HCT116 (cell line): ENCODE results near the gene IRAK2. TPM values are rescaled to one million over a fixed set of nuclear protein-coding genes. Genes with fewer than 3 reads are reported as not detected.

Source experiments
- ATAC-seq: fragments of 200-7000 bp; cut with Tn5 transposase; 2 replicates; pipeline ENCODE4 v1.9.1; 2020; ENCODE audit warnings: mild to moderate bottlenecking, moderate library complexity
- BruUV-seq: library from RNA; stranded (reverse); fragments of 400-500 nt; replicated peaks from 2 replicates; lab custom pipeline; 2021; lab: Mats Ljungman, UMichigan
- CTCF ChIA-PET: fragments of 300-600 bp; sonication (Branson Sonifier 250); formaldehyde crosslinking; loops from one replicate; lab custom pipeline; 2021; ENCODE audit warnings: antibody characterized with exemption; lab: Charles Lee
- POLR2A ChIA-PET: fragments of 300-600, 350-600 bp; sonication (Branson Sonifier 250); formaldehyde crosslinking; loops from one replicate; lab custom pipeline; 2021; ENCODE audit warnings: antibody characterized with exemption; lab: Charles Lee
- RAD21 ChIA-PET, 2 experiments: fragments of 300-600 bp; sonication (Branson Sonifier 250); formaldehyde crosslinking; loops; one replicate each; lab custom pipeline; 2023; ENCODE audit warnings: low total read pairs in 2 of 2; ENCODE audit not compliant: uncharacterized antibody in 2 of 2, unreplicated experiment in 2 of 2, low non-redundant PET in 1 of 2; lab: Charles Lee
- DNase-seq: peaks from one replicate; pipeline ENCODE4 v3.0.0-alpha.2; 2010; ENCODE audit warnings: low read depth, low spot score
- H2AFZ ChIP-seq: fragments of 200-600 bp; shearing (Covaris generic), sonication (generic); 2 replicates; pipeline ENCODE4 v1.6.1; 2017; ENCODE audit warnings: low read depth, mixed run types, mixed read lengths, antibody characterized with exemption, low read length; ENCODE audit not compliant: poor library complexity, severe bottlenecking
- H3K27ac ChIP-seq: 2 replicates; pipeline ENCODE4 v1.5.1; 2012; ENCODE audit warnings: low read depth, low read length
- H3K27me3 ChIP-seq: fragments of 200-600 bp; sonication (generic); 2 replicates; pipeline ENCODE4 v1.6.1; 2016; ENCODE audit warnings: mixed run types, low read length, mixed read lengths; ENCODE audit not compliant: insufficient read depth
- H3K36me3 ChIP-seq, 2 experiments: fragments of 200-500 bp in 1 of 2; fragments of 200-600 bp in 1 of 2; sonication (Bioruptor generic) in 1 of 2; sonication (generic) in 1 of 2; 2 replicates each; pipeline versions ENCODE4 v1.5.1 to v1.6.1; 2014 to 2016; ENCODE audit warnings: low read length in 2 of 2, inconsistent platforms in 1 of 2, mixed read lengths in 1 of 2, mixed run types in 1 of 2; ENCODE audit not compliant: insufficient read depth in 2 of 2, control insufficient read depth in 1 of 2
- H3K4me1 ChIP-seq, 2 experiments: fragments of 200-600 bp in 1 of 2; sonication (generic) in 1 of 2; 2 replicates each; pipeline versions ENCODE4 v1.5.1 to v1.6.1; 2012 to 2017; ENCODE audit warnings: low read length in 2 of 2, inconsistent platforms in 1 of 2, mild to moderate bottlenecking in 1 of 2, mixed read lengths in 1 of 2, mixed run types in 1 of 2, moderate library complexity in 1 of 2; ENCODE audit not compliant: insufficient read depth in 2 of 2, control insufficient read depth in 1 of 2
- H3K4me2 ChIP-seq: fragments of 200-600 bp; sonication (generic); 2 replicates; pipeline ENCODE4 v1.6.1; 2017; ENCODE audit warnings: mixed run types, low read length, mixed read lengths
- H3K4me3 ChIP-seq, 2 experiments: fragments of 200-600 bp in 1 of 2; sonication (generic) in 1 of 2; replicated peaks in 1 of 2; 2 replicates each; pipeline ENCODE4 v1.5.1; 2011 to 2016; ENCODE audit warnings: low read length in 2 of 2, control low read depth in 1 of 2, low read depth in 1 of 2, mild to moderate bottlenecking in 1 of 2, mixed read lengths in 1 of 2, mixed run types in 1 of 2
- H3K79me2 ChIP-seq: fragments of 200-600 bp; sonication (generic); 2 replicates; pipeline ENCODE4 v1.6.1; 2017; ENCODE audit warnings: mild to moderate bottlenecking, mixed run types, low read length, moderate library complexity, mixed read lengths; ENCODE audit not compliant: insufficient read depth
- H3K9ac ChIP-seq: fragments of 200-600 bp; sonication (generic); 2 replicates; pipeline ENCODE4 v1.6.1; 2016; ENCODE audit warnings: low read length, mixed read lengths
- H3K9me2 ChIP-seq: fragments of 200-600 bp; sonication (generic), shearing (Covaris generic); 2 replicates; pipeline ENCODE4 v1.6.1; 2017; ENCODE audit warnings: mixed run types, mild to moderate bottlenecking, moderate library complexity; ENCODE audit not compliant: insufficient read depth
- H3K9me3 ChIP-seq, 2 experiments: fragments of 200-500 bp in 1 of 2; fragments of 200-600 bp in 1 of 2; sonication (Bioruptor generic) in 1 of 2; sonication (generic) in 1 of 2; 2 replicates each; pipeline ENCODE4 v1.6.1; 2014 to 2017; ENCODE audit warnings: low read length in 2 of 2, mixed read lengths in 2 of 2, inconsistent platforms in 1 of 2, low read depth in 1 of 2, mild to moderate bottlenecking in 1 of 2, mixed run types in 1 of 2, moderate library complexity in 1 of 2; ENCODE audit not compliant: control insufficient read depth in 1 of 2, insufficient read depth in 1 of 2
- H4K20me1 ChIP-seq: fragments of 200-600 bp; sonication (generic), shearing (Covaris generic); 2 replicates; pipeline ENCODE4 v1.6.1; 2017; ENCODE audit warnings: mixed run types, mild to moderate bottlenecking, moderate library complexity; ENCODE audit not compliant: insufficient read depth
- ATF3 ChIP-seq: IDR thresholded peaks from 2 replicates; pipeline ENCODE4 v1.6.1; 2012
- CBX3 ChIP-seq: IDR thresholded peaks from 2 replicates; pipeline ENCODE4 v1.6.1; 2012; ENCODE audit warnings: low read depth
- CEBPB ChIP-seq: IDR thresholded peaks from 2 replicates; pipeline ENCODE4 v1.6.1; 2012; ENCODE audit warnings: low read depth
- ELF1 ChIP-seq: IDR thresholded peaks from 2 replicates; pipeline ENCODE4 v1.6.1; 2012; ENCODE audit warnings: low read depth, borderline replicate concordance
- EZH2 ChIP-seq: fragments of 200-600 bp; sonication (generic); IDR thresholded peaks from 2 replicates; pipeline ENCODE4 v1.6.1; 2017; ENCODE audit warnings: antibody characterized with exemption, mixed run types
- EZH2phosphoT487 ChIP-seq: fragments of 200-600 bp; IDR thresholded peaks from 2 replicates; pipeline ENCODE4 v1.6.1; 2018; ENCODE audit warnings: antibody characterized with exemption, borderline replicate concordance
- FOSL1 ChIP-seq: IDR thresholded peaks from 2 replicates; pipeline ENCODE4 v1.6.1; 2012; ENCODE audit warnings: low read depth
- MAX ChIP-seq: IDR thresholded peaks from 2 replicates; pipeline ENCODE4 v1.6.1; 2012
- POLR2A ChIP-seq: IDR thresholded peaks from 2 replicates; pipeline ENCODE4 v1.7.0; 2011; ENCODE audit warnings: borderline replicate concordance; ENCODE audit not compliant: insufficient read depth, insufficient read length; ENCODE audit errors: extremely low read depth
- RAD21 ChIP-seq: IDR thresholded peaks from 2 replicates; pipeline ENCODE4 v1.6.1; 2012; ENCODE audit warnings: low read depth, mild to moderate bottlenecking
- SP1 ChIP-seq: IDR thresholded peaks from 2 replicates; pipeline ENCODE4 v1.6.1; 2012; ENCODE audit warnings: low read depth
- SRF ChIP-seq: IDR thresholded peaks from 2 replicates; pipeline ENCODE4 v1.6.1; 2012; ENCODE audit warnings: low read depth
- TCF7L2 ChIP-seq: IDR thresholded peaks from 2 replicates; pipeline ENCODE4 v1.7.0; 2011; ENCODE audit warnings: borderline replicate concordance, inconsistent platforms; ENCODE audit not compliant: insufficient read depth, insufficient read length; ENCODE audit errors: extremely low read depth
- YY1 ChIP-seq: IDR thresholded peaks from 2 replicates; pipeline ENCODE4 v1.6.1; 2011; ENCODE audit warnings: low read length, low read depth, moderate library complexity, mild to moderate bottlenecking; ENCODE audit not compliant: insufficient replicate concordance; ENCODE audit errors: extremely low read depth
- ZFX ChIP-seq: fragments of 450-650 bp; IDR thresholded peaks from 2 replicates; pipeline ENCODE4 v1.6.1; 2017
- ZNF274 ChIP-seq: fragments of 200-500 bp; sonication (Bioruptor generic); IDR thresholded peaks from 2 replicates; pipeline ENCODE4 v1.6.1; 2014; ENCODE audit warnings: mild to moderate bottlenecking, low read depth, low read length, inconsistent platforms
- intact Hi-C: fragments of 100-400 bp; cut with micrococcal nuclease; formaldehyde crosslinking; loops from 2 replicates; pipeline ENCODE4 v1.10.0; 2022
- total RNA-seq: library from RNA; stranded (reverse); gene quantifications from one replicate; pipeline ENCODE4 v1.2.1, GENCODE V29; 2021; ENCODE audit not compliant: unreplicated experiment
- TF ChIP-seq, protein P1 (sequence below): IDR thresholded peaks from 2 replicates; pipeline ENCODE4 v1.6.1; 2011; ENCODE audit warnings: mild to moderate bottlenecking, low read length, moderate library complexity; ENCODE audit not compliant: insufficient replicate concordance; ENCODE audit errors: extremely low read depth
- TF ChIP-seq, protein P2 (sequence below): IDR thresholded peaks from 2 replicates; pipeline ENCODE4 v1.6.1; 2012; ENCODE audit warnings: low read depth

The IRAK2 gene
- total RNA-seq, 1 experiment from 2014 or later: 3.6 TPM

GRCh38 chr3:10184250-10184649, 19.5 kb downstream of the IRAK2 start (continued):
- TF ChIP-seq, protein P1, sequence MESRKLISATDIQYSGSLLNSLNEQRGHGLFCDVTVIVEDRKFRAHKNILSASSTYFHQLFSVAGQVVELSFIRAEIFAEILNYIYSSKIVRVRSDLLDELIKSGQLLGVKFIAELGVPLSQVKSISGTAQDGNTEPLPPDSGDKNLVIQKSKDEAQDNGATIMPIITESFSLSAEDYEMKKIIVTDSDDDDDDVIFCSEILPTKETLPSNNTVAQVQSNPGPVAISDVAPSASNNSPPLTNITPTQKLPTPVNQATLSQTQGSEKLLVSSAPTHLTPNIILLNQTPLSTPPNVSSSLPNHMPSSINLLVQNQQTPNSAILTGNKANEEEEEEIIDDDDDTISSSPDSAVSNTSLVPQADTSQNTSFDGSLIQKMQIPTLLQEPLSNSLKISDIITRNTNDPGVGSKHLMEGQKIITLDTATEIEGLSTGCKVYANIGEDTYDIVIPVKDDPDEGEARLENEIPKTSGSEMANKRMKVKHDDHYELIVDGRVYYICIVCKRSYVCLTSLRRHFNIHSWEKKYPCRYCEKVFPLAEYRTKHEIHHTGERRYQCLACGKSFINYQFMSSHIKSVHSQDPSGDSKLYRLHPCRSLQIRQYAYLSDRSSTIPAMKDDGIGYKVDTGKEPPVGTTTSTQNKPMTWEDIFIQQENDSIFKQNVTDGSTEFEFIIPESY: no peak
- TF ChIP-seq ZNF274: no peak
- no peak for TF ChIP-seq CBX3
- TF ChIP-seq SRF: no peak
- TF ChIP-seq SP1: no peak
- TF ChIP-seq MAX: no peak
- no peak for TF ChIP-seq CEBPB
- TF ChIP-seq POLR2A: no peak
- TF ChIP-seq, all 23 proteins: peak for 0

DNA sequence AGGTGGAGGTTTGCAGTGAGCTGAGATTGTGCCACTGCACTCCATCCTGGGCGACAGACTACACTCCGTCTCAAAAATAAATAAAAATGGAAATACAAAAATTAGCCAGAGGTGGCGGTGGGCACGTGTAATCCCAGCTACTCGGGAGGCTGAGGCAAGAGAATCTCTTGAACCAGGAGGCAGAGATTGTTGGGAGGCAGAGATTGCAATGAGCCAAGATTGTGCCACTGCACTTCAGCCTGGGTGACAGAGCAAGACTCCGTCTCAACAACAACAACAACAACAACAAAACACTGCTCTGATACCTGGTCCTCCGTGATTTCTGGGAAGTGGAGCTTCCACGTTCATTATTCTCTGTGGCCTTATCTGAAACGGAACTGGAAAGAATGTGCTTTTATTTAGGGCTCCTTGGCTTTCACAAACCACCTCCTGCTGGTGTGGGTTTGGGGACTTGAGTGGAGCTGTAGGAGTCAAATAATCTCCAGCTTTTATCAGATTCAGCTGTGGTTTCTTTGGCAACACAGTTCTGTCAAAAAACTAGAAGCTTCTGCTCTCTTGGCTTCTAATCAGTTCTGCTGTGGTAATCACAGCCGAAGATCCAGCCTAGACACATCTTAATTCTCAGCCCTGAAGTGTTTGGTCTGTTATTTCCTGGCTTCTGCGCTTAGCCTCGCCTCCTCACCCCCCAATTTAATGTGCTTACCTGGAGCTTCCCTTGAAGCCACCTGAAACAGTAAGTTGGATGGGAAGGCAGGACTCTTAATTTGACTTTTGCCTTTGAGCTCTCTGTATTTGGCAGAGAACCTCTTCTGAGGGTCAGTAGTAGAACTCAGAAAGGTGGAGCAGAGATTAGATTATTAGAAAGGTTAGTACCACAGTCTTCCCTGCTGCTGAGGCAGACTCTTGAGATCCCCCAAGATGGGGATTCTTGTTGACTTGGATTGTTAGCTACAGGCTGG, 21.4 kb downstream of the IRAK2 start:
- Histone ChIP-seq H3K9ac (no peak overlapping the region), H3K27ac (no peak overlapping the region), H2AFZ (no peak overlapping the region), H3K36me3 (no peaks in the 10 kb centered on the region), H3K4me3 (no peak overlapping the region)
- no peak for DNase-seq
- RAD21 ChIA-PET: no interaction called here
- CTCF ChIA-PET: no interaction called here
- TF ChIP-seq ZNF274: no peak
- TF ChIP-seq POLR2A: no peak
- TF ChIP-seq ELF1: no peak
- TF ChIP-seq YY1: no peak
- no peak for TF ChIP-seq FOSL1
- TF ChIP-seq RAD21: no peak
- TF ChIP-seq CEBPB: no peak
- TF ChIP-seq, protein P2, sequence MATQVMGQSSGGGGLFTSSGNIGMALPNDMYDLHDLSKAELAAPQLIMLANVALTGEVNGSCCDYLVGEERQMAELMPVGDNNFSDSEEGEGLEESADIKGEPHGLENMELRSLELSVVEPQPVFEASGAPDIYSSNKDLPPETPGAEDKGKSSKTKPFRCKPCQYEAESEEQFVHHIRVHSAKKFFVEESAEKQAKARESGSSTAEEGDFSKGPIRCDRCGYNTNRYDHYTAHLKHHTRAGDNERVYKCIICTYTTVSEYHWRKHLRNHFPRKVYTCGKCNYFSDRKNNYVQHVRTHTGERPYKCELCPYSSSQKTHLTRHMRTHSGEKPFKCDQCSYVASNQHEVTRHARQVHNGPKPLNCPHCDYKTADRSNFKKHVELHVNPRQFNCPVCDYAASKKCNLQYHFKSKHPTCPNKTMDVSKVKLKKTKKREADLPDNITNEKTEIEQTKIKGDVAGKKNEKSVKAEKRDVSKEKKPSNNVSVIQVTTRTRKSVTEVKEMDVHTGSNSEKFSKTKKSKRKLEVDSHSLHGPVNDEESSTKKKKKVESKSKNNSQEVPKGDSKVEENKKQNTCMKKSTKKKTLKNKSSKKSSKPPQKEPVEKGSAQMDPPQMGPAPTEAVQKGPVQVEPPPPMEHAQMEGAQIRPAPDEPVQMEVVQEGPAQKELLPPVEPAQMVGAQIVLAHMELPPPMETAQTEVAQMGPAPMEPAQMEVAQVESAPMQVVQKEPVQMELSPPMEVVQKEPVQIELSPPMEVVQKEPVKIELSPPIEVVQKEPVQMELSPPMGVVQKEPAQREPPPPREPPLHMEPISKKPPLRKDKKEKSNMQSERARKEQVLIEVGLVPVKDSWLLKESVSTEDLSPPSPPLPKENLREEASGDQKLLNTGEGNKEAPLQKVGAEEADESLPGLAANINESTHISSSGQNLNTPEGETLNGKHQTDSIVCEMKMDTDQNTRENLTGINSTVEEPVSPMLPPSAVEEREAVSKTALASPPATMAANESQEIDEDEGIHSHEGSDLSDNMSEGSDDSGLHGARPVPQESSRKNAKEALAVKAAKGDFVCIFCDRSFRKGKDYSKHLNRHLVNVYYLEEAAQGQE: no peak
- TF ChIP-seq SP1: no peak
- TF ChIP-seq CBX3: no peak
- TF ChIP-seq TCF7L2: no peak
- TF ChIP-seq ZFX: no peak
- no peak for TF ChIP-seq EZH2
- TF ChIP-seq ATF3: no peak
- TF ChIP-seq EZH2phosphoT487: no peak
- TF ChIP-seq, all 23 proteins: peak for 0
- Histone ChIP-seq H3K9me2 (no peaks in the 10 kb centered on the region), H3K9me3 (no peaks in the 10 kb centered on the region), H3K79me2 (no peaks in the 10 kb centered on the region), H3K4me2 (no peak overlapping the region), H3K4me1 (peaks cover 4 to 7% of the 10 kb centered on the region in 2 experiments; a peak in 2 of 4 replicates), H3K27me3 (no peaks in the 10 kb centered on the region), H4K20me1 (no peaks in the 10 kb centered on the region)
- POLR2A ChIA-PET: no interaction called here
- BruUV-seq: no TSS peak
- intact Hi-C loops: no loop called here
- ATAC-seq: no peak
